ENCODE data around the gene ATF4.

The ATF4 gene

GRCh38 chr22:39525658-39525975, 5.3 kb downstream of the ATF4 start:
- POLR2A ChIA-PET = interaction anchor here (0.6 to 6.1 kb wide), 8 partner anchors 18 to 499 kb away, joined by 4 to 85 read pairs (median 6); partner anchors contain the start of genes MIEF1 and RPL3
- no peak for TF ChIP-seq ZNF664 (tag by site-specific recombination; IDR thresholded peaks at IDR 0.05)
- no peak for TF ChIP-seq ZNF548 (tag by site-specific recombination; IDR thresholded peaks at IDR 0.05)
- no peak for TF ChIP-seq ZNF175 (tag by site-specific recombination; IDR thresholded peaks at IDR 0.05)
- TF ChIP-seq ZNF221 (tag by site-specific recombination; IDR thresholded peaks at IDR 0.05; ENCODE audit: borderline replicate concordance) = no peak
- TF ChIP-seq KLF7 (tag by site-specific recombination; IDR thresholded peaks at IDR 0.05; ENCODE audit: borderline replicate concordance) = no peak
- TF ChIP-seq HIC1 (tag by site-specific recombination; IDR thresholded peaks at IDR 0.05) = no peak
- no peak for TF ChIP-seq REPIN1 (tag by site-specific recombination; IDR thresholded peaks at IDR 0.05; ENCODE audit: low read depth)
- no peak for TF ChIP-seq ZNF837 (tag by site-specific recombination; IDR thresholded peaks at IDR 0.05)
- Histone ChIP-seq H3K4me1 (ENCODE audit: control insufficient read depth, insufficient read depth, low read length) (peaks cover 7% of the 10 kb centered on the region; the same call in 1 of the 2 replicates), H3K36me3 (ENCODE audit: control insufficient read depth in 2 of 2, insufficient read depth in 1 of 2, low read length in 2 of 2) (peaks cover 11 to 86% of the 10 kb centered on the region in 2 experiments; a peak in 2 of 3 replicates), H3K9me3 (ENCODE audit: control insufficient read depth, insufficient read depth, low read depth, low read length) (no peaks in the 10 kb centered on the region), H3K27ac (ENCODE audit: extremely low read depth, low read depth, low read length) (peak overlapping the region; percentile 1; the same call in 1 of the 2 replicates), H3K4me3 (ENCODE audit: low read depth, low read length) (no peak overlapping the region)
- CTCF ChIA-PET = interaction anchor here (0.7 to 13.7 kb wide), 4 partner anchors 11 to 760 kb away, joined by 3 to 380 read pairs (median 4); no protein-coding TSS in a partner anchor

DNA sequence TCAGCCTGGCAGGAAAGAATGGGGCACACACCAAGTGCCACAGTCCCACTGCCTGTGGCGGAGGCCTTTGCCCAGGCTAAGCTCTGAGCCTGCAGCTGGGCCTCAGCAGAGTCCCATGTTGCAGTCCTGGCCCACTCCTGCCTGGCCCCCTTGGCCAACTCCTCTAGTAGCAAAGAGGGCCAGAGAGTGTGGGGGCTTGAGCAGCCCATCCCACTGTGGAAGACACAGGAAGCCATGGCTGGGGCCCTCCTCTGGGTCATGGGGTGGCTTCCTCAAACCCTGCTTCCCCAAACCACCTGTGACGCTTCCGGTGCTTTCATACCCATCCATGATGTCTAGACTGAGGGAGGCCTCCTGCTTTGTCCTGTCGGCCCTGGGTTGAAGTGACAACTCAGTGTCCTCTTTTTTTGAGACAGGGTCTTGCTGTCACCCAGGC, 6.4 kb downstream of the ATF4 start:
- ChIA-PET POLR2A (interaction anchor here (0.7 to 6.1 kb wide), 7 partner anchors 9 to 209 kb away, joined by 3 to 85 read pairs (median 4); partner anchors contain the start of genes MIEF1, RPL3 and TAB1), CTCF (interaction anchor here (0.6 to 13.7 kb wide), 6 partner anchors 11 to 547 kb away, joined by 3 to 380 read pairs (median 12); no protein-coding TSS in a partner anchor)
- Histone ChIP-seq H3K9me3 (ENCODE audit: control insufficient read depth, insufficient read depth, low read depth, low read length) (no peaks in the 10 kb centered on the region), H3K4me1 (ENCODE audit: control insufficient read depth, insufficient read depth, low read length) (peaks cover 14% of the 10 kb centered on the region), H3K4me3 (ENCODE audit: low read depth, low read length) (no peak overlapping the region), H3K27ac (ENCODE audit: extremely low read depth, low read depth, low read length) (peak overlapping the region; percentile 36), H3K36me3 (ENCODE audit: control insufficient read depth in 2 of 2, insufficient read depth in 1 of 2, low read length in 2 of 2) (peaks cover 11 to 85% of the 10 kb centered on the region in 2 experiments; a peak in 2 of 3 replicates)
- TF ChIP-seq ZNF521 (tag by site-specific recombination; IDR thresholded peaks at IDR 0.05) (no peak), WT1 (tag by site-specific recombination; IDR thresholded peaks at IDR 0.05) (no peak), ZNF10 (tag by site-specific recombination; IDR thresholded peaks at IDR 0.05) (no peak), SP2 (tag by site-specific recombination; IDR thresholded peaks at IDR 0.05) (no peak), ZNF645 (tag by site-specific recombination; IDR thresholded peaks at IDR 0.05) (no peak), SCRT1 (tag by site-specific recombination; IDR thresholded peaks at IDR 0.05; ENCODE audit: borderline replicate concordance) (0 out of 2 replicates have a peak, but pooled peaks have one; percentile 8), ZNF792 (tag by site-specific recombination; IDR thresholded peaks at IDR 0.05) (no peak), ZBTB8A (tag by site-specific recombination; IDR thresholded peaks at IDR 0.05) (no peak), IKZF3 (tag by site-specific recombination; IDR thresholded peaks at IDR 0.05) (peak; percentile 40; the same call in 1 of the 2 replicates), ZNF112 (tag by site-specific recombination; IDR thresholded peaks at IDR 0.05) (no peak), ZBTB20 (tag by site-specific recombination; IDR thresholded peaks at IDR 0.05) (no peak), ZNF214 (tag by site-specific recombination; IDR thresholded peaks at IDR 0.05; ENCODE audit: borderline replicate concordance) (no peak), ZNF701 (tag by site-specific recombination; IDR thresholded peaks at IDR 0.05) (no peak), ZNF433 (tag by site-specific recombination; IDR thresholded peaks at IDR 0.05; ENCODE audit: low read depth) (no peak), ZNF362 (tag by site-specific recombination; IDR thresholded peaks at IDR 0.05) (0 out of 2 replicates have a peak, but pooled peaks have one; percentile 44)
- TF ChIP-seq, protein P1, sequence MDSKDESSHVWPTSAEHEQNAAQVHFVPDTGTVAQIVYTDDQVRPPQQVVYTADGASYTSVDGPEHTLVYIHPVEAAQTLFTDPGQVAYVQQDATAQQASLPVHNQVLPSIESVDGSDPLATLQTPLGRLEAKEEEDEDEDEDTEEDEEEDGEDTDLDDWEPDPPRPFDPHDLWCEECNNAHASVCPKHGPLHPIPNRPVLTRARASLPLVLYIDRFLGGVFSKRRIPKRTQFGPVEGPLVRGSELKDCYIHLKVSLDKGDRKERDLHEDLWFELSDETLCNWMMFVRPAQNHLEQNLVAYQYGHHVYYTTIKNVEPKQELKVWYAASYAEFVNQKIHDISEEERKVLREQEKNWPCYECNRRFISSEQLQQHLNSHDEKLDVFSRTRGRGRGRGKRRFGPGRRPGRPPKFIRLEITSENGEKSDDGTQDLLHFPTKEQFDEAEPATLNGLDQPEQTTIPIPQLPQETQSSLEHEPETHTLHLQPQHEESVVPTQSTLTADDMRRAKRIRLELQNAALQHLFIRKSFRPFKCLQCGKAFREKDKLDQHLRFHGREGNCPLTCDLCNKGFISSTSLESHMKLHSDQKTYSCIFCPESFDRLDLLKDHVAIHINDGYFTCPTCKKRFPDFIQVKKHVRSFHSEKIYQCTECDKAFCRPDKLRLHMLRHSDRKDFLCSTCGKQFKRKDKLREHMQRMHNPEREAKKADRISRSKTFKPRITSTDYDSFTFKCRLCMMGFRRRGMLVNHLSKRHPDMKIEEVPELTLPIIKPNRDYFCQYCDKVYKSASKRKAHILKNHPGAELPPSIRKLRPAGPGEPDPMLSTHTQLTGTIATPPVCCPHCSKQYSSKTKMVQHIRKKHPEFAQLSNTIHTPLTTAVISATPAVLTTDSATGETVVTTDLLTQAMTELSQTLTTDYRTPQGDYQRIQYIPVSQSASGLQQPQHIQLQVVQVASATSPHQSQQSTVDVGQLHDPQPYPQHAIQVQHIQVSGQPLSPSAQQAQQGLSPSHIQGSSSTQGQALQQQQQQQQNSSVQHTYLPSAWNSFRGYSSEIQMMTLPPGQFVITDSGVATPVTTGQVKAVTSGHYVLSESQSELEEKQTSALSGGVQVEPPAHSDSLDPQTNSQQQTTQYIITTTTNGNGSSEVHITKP (tag by site-specific recombination; IDR thresholded peaks at IDR 0.05) = 0 out of 2 replicates have a peak, but pooled peaks have one; percentile 48
- TF ChIP-seq, protein P2, sequence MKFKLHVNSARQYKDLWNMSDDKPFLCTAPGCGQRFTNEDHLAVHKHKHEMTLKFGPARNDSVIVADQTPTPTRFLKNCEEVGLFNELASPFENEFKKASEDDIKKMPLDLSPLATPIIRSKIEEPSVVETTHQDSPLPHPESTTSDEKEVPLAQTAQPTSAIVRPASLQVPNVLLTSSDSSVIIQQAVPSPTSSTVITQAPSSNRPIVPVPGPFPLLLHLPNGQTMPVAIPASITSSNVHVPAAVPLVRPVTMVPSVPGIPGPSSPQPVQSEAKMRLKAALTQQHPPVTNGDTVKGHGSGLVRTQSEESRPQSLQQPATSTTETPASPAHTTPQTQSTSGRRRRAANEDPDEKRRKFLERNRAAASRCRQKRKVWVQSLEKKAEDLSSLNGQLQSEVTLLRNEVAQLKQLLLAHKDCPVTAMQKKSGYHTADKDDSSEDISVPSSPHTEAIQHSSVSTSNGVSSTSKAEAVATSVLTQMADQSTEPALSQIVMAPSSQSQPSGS (tag by site-specific recombination; IDR thresholded peaks at IDR 0.05; ENCODE audit: low read depth) = no peak
